ENCODE measurements around the gene LGALS13.

DNA sequence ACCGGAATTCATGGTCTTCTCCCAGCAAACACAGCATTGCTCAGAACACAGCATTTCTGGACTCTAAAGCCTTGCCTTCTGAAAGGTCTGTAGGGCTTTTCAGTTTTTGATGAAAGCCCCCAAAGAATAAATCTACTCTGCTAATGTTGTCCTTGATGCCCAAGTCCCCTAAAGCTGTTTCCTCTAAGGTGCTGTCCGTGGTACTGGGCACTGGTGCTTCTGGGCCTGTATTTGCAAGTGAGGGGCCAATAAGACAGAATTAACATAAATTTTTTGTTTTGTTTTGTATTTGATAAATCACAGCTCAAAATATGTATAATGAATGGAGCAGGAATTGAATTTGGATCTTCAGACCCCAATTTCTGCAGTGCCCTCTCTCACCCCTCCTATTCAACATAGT, 12.1 kb upstream of the LGALS13 start:
- no peak for TF ChIP-seq POLR2A (IDR thresholded peaks at IDR 0.05; ENCODE audit: low read length)
- no peak for TF ChIP-seq GATA1 (IDR thresholded peaks at IDR 0.05; ENCODE audit: low read depth, low read length)
